ENCODE data around the gene HEY2.

- TF ChIP-seq POLR2AphosphoS5 (IDR thresholded peaks at IDR 0.05; ENCODE audit: insufficient read depth, low read depth, low read length) (no peak), POLR2A (IDR thresholded peaks at IDR 0.05; ENCODE audit: low read depth, low read length) (no peak), EZH2 (IDR thresholded peaks at IDR 0.05; ENCODE audit: borderline replicate concordance, low read depth, low read length, severe bottlenecking) (no peak), JUN (IDR thresholded peaks at IDR 0.05; ENCODE audit: borderline replicate concordance, insufficient read depth, insufficient read length, low read depth) (no peak), MYC (IDR thresholded peaks at IDR 0.05; ENCODE audit: low read depth, low read length) (no peak), FOS (IDR thresholded peaks at IDR 0.05; ENCODE audit: borderline replicate concordance, insufficient read depth, low read length) (no peak), MAX (IDR thresholded peaks at IDR 0.05; ENCODE audit: insufficient read depth, insufficient read length) (no peak), GATA2 (IDR thresholded peaks at IDR 0.05; ENCODE audit: insufficient read depth, insufficient read length, low read depth, low read length) (no peak)
- TF ChIP-seq, protein P1, sequence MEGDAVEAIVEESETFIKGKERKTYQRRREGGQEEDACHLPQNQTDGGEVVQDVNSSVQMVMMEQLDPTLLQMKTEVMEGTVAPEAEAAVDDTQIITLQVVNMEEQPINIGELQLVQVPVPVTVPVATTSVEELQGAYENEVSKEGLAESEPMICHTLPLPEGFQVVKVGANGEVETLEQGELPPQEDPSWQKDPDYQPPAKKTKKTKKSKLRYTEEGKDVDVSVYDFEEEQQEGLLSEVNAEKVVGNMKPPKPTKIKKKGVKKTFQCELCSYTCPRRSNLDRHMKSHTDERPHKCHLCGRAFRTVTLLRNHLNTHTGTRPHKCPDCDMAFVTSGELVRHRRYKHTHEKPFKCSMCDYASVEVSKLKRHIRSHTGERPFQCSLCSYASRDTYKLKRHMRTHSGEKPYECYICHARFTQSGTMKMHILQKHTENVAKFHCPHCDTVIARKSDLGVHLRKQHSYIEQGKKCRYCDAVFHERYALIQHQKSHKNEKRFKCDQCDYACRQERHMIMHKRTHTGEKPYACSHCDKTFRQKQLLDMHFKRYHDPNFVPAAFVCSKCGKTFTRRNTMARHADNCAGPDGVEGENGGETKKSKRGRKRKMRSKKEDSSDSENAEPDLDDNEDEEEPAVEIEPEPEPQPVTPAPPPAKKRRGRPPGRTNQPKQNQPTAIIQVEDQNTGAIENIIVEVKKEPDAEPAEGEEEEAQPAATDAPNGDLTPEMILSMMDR (IDR thresholded peaks at IDR 0.05; ENCODE audit: extremely low read depth in 1 of 2, insufficient read depth in 1 of 2, low read depth in 1 of 2, low read length in 2 of 2), result no peak
Observed at GRCh38 chr6:125738276-125738675, 11.2 kb upstream of the HEY2 start.

Data from endothelial cell of umbilical vein (primary cell).